Adipocyte (in vitro differentiated cells): ENCODE results near the gene PTTG2.
"Not testable (repeated sequence)": the region's sequence is repeated elsewhere in the genome, so short reads cannot be mapped to it uniquely, and the experiment has no call there.

Experiments
- DNase-seq: peaks from one replicate; pipeline ENCODE4 v3.0.0-alpha.2; 2015; ENCODE audit warnings: low read depth
- H3K27me3 ChIP-seq: replicated peaks from 2 replicates; pipeline ENCODE4 v1.7.0; 2013; ENCODE audit warnings: mild to moderate bottlenecking, low read length, moderate library complexity; ENCODE audit not compliant: control insufficient read depth, insufficient read depth
- H3K36me3 ChIP-seq: 2 replicates; pipeline ENCODE4 v1.7.0; 2013; ENCODE audit warnings: low read length, mild to moderate bottlenecking, moderate library complexity; ENCODE audit not compliant: control insufficient read depth, insufficient read depth, severe bottlenecking
- H3K4me1 ChIP-seq: 2 replicates; pipeline ENCODE4 v1.7.0; 2013; ENCODE audit warnings: mild to moderate bottlenecking, low read length, moderate library complexity; ENCODE audit not compliant: control insufficient read depth, insufficient read depth
- H3K4me3 ChIP-seq: 2 replicates; pipeline ENCODE4 v1.7.0; 2013; ENCODE audit warnings: mild to moderate bottlenecking, low read length, moderate library complexity
- H3K9ac ChIP-seq: 2 replicates; pipeline ENCODE4 v1.7.0; 2013; ENCODE audit warnings: mild to moderate bottlenecking, low read length, moderate library complexity
- H3K9me3 ChIP-seq: 2 replicates; pipeline ENCODE4 v1.7.0; 2013; ENCODE audit warnings: mild to moderate bottlenecking, low read length, moderate library complexity; ENCODE audit not compliant: control insufficient read depth

The PTTG2 gene

DNA sequence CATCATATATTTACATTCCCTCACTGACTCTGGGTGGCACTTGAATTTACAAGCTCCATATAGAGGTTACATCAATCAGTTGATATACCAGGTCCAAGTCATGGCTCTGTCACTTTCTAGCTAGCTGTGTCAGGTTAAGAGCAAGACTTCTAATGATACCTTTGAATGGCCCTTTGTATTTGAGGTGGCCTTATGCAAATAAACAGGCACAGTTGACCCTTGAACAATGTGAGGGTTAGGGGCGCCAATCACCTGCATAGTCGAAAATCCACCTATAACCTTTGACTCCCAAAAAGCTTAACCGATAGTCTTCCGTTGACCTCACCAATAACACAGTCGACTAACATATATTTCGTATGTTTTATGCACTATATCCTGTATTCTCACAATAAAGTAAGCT lies 1.3 kb upstream of the PTTG2 start:
- Histone ChIP-seq H3K4me1 (no peaks in the 10 kb centered on the region), H3K36me3 (no peaks in the 10 kb centered on the region), H3K27me3 (peaks cover 5% of the 10 kb centered on the region), H3K9me3 (no peaks in the 10 kb centered on the region), H3K4me3 (no peak overlapping the region), H3K9ac (no peak overlapping the region)
- DNase-seq, result no peak

DNA sequence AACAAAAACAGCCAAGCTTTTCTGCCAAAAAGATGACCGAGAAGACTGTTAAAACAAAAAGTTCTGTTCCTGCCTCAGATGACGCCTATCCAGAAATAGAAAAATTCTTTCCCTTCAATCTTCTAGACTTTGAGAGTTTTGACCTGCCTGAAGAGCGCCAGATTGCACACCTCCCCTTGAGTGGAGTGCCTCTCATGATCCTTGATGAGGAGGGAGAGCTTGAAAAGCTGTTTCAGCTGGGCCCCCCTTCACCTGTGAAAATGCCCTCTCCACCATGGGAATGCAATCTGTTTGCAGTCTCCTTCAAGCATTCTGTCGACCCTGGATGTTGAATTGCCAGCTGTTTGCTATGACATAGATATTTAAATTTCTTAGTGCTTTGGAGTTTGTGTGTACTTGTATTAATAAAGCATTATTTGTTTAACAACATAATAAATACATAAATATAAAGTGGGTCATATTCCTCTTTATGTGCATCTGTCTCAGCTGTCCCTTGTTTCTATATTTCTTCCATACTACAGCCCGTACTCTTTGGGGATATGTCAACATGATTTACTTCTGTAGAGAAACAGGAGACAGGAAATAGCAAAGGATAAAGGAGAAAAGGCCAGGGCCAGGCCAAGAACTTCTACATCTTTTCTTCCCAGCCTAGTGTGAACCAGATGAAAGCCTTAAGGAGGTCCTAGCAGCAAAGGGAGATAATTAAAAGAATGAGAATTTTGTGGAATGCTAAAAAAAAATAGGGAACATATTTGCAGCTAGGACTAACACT lies 667 bp downstream of the PTTG2 start:
- no peaks in the 10 kb centered on the region for H3K36me3 ChIP-seq
- H3K4me1 ChIP-seq, result no peaks in the 10 kb centered on the region
- DNase-seq, result no peak
- peaks cover 5% of the 10 kb centered on the region for H3K27me3 ChIP-seq
- H3K9me3 ChIP-seq, result no peaks in the 10 kb centered on the region
- no peak overlapping the region for H3K4me3 ChIP-seq
- H3K9ac ChIP-seq, result no peak overlapping the region

DNA sequence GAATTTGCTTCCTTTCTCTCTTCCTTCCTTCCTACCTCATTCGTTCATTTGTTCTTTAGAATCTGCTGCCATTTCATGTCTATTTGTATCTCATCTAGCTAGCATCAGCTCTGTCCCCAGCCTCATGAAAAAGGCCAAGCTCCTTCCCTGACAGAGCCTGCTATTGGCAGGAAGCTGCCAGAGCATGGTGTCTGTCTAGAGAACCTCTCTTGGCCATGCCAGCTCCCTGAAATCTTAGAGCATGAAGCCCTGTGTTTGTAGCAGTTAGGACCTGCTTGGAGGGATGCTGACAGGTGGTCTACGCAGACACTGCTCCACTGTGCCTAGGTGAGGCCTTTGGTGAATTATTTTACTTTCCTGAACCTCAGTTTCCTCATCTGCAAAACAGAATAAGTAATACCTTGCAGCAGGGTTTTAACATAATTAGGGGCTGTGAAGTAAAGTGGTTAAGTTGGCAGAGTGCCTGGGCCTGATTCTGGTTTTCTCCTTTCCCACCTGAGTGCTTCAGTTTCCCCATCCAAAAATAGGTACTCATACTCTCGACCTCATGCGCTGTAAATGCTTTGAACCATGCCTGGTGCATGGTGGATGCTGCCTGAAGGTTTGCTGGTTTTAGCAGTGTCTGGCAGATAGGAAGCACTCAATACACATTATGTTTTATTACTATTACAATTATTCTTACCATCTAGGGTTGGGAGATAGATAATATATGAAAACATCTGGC lies 4.7 kb downstream of the PTTG2 start:
- H3K4me1 ChIP-seq, result peaks cover 11% of the 10 kb centered on the region
- no peak for DNase-seq
- H3K4me3 ChIP-seq, result no peak overlapping the region
- H3K9me3 ChIP-seq, result no peaks in the 10 kb centered on the region
- no peaks in the 10 kb centered on the region for H3K36me3 ChIP-seq
- H3K9ac ChIP-seq, result no peak overlapping the region
- no peaks in the 10 kb centered on the region for H3K27me3 ChIP-seq

DNA sequence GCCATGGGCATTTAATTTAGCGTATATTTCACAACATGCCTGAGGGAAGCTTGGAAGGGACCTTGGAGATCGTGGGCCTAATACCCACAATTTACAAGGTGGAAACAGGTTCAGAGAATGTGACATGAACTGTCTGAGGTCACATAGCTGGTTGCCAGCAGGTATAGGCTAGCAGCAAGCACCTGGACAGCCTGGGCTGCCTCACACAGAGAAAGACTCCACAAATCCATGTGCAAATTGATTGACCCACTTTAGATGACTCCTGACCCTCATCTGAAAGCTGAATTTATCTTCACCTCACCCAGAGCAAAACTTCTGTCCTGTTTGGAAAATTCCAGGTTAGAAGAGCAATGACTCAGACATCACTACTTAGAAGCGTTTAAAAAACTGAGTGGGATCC lies 5.8 kb downstream of the PTTG2 start:
- Histone ChIP-seq H3K9me3 (no peaks in the 10 kb centered on the region), H3K27me3 (no peaks in the 10 kb centered on the region), H3K36me3 (no peaks in the 10 kb centered on the region)

DNA sequence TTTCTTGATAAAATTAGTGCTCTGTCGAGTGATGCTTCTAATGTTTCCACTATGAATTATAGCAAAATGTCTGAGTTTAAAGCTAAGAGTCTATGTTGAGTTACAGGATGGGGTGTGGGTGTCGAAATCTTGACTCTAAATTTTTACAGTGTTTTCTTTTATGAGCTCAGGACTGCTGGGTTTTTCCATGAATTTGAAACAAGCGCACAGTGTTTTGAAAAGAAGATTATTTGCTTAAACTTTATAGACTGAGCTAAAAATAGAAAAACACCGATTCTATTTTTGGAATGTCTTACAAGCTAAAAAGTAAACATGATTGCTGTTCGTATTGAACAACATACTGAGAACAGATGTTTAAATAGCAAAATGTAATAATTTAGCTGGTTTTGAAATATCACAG lies 7.5 kb downstream of the PTTG2 start:
- H3K27me3 ChIP-seq, result no peaks in the 10 kb centered on the region
- H3K36me3 ChIP-seq, result no peaks in the 10 kb centered on the region
- peak overlapping the region; percentile 19 for H3K4me3 ChIP-seq
- DNase-seq, result peak; percentile 74
- H3K4me1 ChIP-seq, result peaks cover 11% of the 10 kb centered on the region
- no peaks in the 10 kb centered on the region for H3K9me3 ChIP-seq
- H3K9ac ChIP-seq, result no peak overlapping the region

More for the DNA sequence above, 5.8 kb downstream of the PTTG2 start:
- H3K4me1 ChIP-seq, result peaks cover 11% of the 10 kb centered on the region
- no peak overlapping the region for H3K4me3 ChIP-seq
- DNase-seq, result no peak
- H3K9ac ChIP-seq, result no peak overlapping the region

DNA sequence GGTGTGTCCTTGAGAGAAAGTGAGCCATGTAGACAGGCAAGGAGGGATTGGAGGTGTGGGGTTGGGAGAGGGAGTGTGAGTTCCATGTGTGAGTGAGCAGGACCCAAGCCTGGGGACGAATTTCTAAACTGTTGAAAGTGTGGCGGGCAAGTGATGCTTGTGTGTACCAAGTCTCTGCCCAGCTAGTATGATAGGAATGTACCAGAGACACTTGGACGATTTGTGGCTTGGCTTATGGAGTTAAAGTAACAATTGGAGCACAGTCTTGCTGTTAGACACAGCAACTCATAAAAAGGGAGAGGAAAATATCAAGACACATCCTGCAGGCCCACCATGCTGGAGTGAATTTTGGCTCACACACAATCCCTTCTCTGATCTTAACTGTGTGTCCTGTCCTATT lies 8.5 kb downstream of the PTTG2 start:
- no peaks in the 10 kb centered on the region for H3K27me3 ChIP-seq
- H3K9ac ChIP-seq, result no peak overlapping the region
- no peaks in the 10 kb centered on the region for H3K36me3 ChIP-seq
- no peaks in the 10 kb centered on the region for H3K9me3 ChIP-seq
- H3K4me1 ChIP-seq, result peaks cover 11% of the 10 kb centered on the region
- no peak overlapping the region for H3K4me3 ChIP-seq
- DNase-seq, result no peak

DNA sequence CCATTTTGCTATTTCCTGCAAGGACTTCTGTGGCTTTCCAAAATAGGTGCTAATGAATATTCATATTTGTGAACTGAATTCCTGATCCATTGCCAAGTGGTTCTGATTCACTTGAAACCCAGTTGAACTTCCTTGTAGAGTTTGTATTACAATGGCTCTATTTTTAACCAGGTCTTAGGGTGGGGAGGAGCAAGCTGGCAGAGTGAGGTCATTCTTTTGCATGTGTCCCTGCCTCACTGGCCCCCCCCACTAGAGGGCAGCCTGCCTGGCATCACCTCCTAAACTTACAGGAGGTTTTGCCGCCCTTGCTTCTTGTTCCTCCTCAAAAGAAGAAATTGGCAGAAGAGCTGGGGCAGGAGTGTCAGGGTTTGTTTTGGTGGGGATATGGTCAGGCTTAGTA lies 10.5 kb downstream of the PTTG2 start:
- peak; percentile 20 for DNase-seq
- no peaks in the 10 kb centered on the region for H3K27me3 ChIP-seq
- no peak overlapping the region for H3K9ac ChIP-seq
- peaks cover 11% of the 10 kb centered on the region for H3K4me1 ChIP-seq
- H3K4me3 ChIP-seq, result no peak overlapping the region
- no peaks in the 10 kb centered on the region for H3K36me3 ChIP-seq
- no peaks in the 10 kb centered on the region for H3K9me3 ChIP-seq

DNA sequence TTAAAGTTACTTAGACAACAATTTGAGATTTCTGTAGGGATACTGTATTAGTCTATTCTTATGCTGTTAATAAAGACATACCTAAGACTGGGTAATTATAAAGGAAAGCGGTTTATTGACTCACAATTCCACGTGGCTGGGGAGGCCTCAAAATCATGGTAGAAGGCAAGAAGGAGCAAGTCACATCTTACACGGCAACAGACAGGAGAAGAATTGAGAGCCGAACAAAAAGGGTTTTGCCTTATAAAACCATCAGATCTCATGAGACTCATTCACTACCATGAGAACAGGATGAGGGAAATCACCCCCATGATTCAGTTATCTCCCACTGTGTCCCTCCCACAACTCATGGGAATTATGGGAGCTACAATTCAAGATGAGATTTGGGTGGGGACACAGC lies 11.0 kb downstream of the PTTG2 start:
- no peak for DNase-seq
- no peaks in the 10 kb centered on the region for H3K9me3 ChIP-seq
- H3K4me1 ChIP-seq, result peaks cover 11% of the 10 kb centered on the region
- H3K36me3 ChIP-seq, result no peaks in the 10 kb centered on the region
- no peak overlapping the region for H3K9ac ChIP-seq
- no peak overlapping the region for H3K4me3 ChIP-seq
- H3K27me3 ChIP-seq, result no peaks in the 10 kb centered on the region

DNA sequence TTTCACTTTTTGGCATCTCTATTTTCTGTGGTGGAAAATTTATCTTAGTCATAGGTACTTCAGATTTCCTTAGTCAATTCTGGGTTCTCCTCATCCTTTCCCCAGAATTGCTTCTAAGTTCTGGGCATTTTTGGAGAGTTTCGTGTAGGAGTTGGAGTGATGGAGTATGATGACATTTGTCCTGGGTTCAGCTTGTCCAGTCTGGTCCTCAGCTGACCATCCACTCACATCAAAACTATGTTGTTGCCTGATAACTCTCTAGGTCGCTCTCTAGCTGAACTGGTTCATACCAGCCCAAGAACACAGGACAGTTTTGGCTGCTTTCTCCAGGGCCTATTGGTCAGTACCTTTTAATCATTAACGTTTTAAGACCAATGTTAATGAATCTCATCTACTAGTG lies 13.2 kb downstream of the PTTG2 start:
- H3K36me3 ChIP-seq, result no peaks in the 10 kb centered on the region
- no peak for DNase-seq
- H3K27me3 ChIP-seq, result no peaks in the 10 kb centered on the region
- H3K4me3 ChIP-seq, result no peak overlapping the region
- no peaks in the 10 kb centered on the region for H3K9me3 ChIP-seq
- H3K9ac ChIP-seq, result no peak overlapping the region
- peaks cover 10% of the 10 kb centered on the region for H3K4me1 ChIP-seq

DNA sequence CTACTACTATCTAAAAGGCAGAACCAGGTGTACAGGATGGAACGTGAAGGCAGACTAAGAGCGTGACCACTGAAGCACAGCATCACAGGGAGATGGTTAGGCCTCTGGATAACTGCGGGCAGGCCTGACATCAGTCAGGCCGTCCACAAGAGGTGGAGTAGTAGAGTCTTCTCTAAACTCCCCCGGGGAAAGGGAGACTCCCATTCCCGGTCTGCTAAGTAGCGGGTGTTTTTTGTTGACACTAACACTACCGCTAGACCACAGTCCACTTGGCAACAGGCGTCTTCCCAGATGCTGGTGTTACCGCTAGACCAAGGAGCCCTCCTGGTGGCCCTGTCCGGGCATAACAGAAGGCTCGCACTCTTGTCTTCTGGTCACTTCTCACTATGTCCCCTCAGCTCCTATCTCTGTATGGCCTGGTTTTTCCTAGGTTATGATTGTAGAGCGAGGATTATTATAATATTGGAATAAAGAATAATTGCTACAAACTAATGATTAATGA lies 15.2 kb downstream of the PTTG2 start:
- not testable (repeated sequence) for H3K4me1 ChIP-seq, H3K36me3 ChIP-seq, H3K9me3 ChIP-seq, H3K9ac ChIP-seq, H3K27me3 ChIP-seq, DNase-seq, H3K4me3 ChIP-seq

DNA sequence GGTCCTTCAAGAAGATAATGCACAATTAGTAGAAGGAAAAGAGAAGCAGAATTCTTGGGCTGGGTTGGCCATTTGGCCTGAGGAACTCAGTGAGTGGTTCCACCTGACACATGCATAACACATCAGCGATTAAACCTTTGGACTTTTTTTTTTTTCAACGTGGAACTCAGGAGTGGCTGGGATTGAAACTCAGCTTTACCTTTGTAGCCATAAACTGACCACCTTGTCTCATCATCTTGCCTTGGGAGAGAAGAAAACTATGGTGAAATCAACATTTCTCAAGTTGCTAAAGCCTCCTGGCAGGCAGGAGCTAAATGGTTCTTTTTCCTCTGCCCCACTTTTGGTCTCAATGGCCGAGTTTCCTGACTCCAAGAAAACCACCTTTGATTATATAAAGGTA lies 16.3 kb downstream of the PTTG2 start:
- Histone ChIP-seq H3K9ac (peak overlapping the region; percentile 64), H3K27me3 (no peaks in the 10 kb centered on the region), H3K4me3 (peak overlapping the region; percentile 73), H3K36me3 (no peaks in the 10 kb centered on the region), H3K4me1 (peaks cover 7% of the 10 kb centered on the region), H3K9me3 (no peaks in the 10 kb centered on the region)
- peak; percentile 52 for DNase-seq
